Smooth muscle cell (in vitro differentiated cells): ENCODE data around the gene TAF4. TPM values are rescaled to one million over a fixed set of nuclear protein-coding genes. Genes with fewer than 3 reads are reported as not detected.

ENCODE experiments used
- DNase-seq: peaks from one replicate; lab custom pipeline; 2025; ENCODE audit not compliant: unreplicated experiment; lab: John Stamatoyannopoulos, UW
- H2AFZ ChIP-seq: fragments of 200-600 bp; sonication (generic); 2 replicates; pipeline ENCODE4 v1.6.0; 2016; ENCODE audit warnings: antibody characterized with exemption, low read depth, mild to moderate bottlenecking
- H3F3A ChIP-seq: fragments of 200-600 bp; sonication (generic); 2 replicates; pipeline ENCODE4 v1.6.0; 2017; ENCODE audit warnings: antibody characterized with exemption, low read depth
- H3K27ac ChIP-seq: fragments of 200-600 bp; sonication (generic); 2 replicates; pipeline ENCODE4 v1.5.1; 2016; ENCODE audit warnings: low read depth, mild to moderate bottlenecking
- H3K27me3 ChIP-seq: fragments of 200-600 bp; sonication (generic); 2 replicates; pipeline ENCODE4 v1.6.1; 2016; ENCODE audit warnings: low read depth, mild to moderate bottlenecking
- H3K36me3 ChIP-seq: fragments of 200-600 bp; sonication (generic); 2 replicates; pipeline ENCODE4 v1.5.1; 2016; ENCODE audit warnings: low read depth
- H3K4me1 ChIP-seq: fragments of 200-600 bp; sonication (generic); 2 replicates; pipeline ENCODE4 v1.5.1; 2016; ENCODE audit warnings: low read depth
- H3K4me2 ChIP-seq: fragments of 200-600 bp; sonication (generic); 2 replicates; pipeline ENCODE4 v1.6.0; 2016; ENCODE audit warnings: mild to moderate bottlenecking
- H3K4me3 ChIP-seq: fragments of 200-600 bp; sonication (generic); 2 replicates; pipeline ENCODE4 v1.5.1; 2016; ENCODE audit warnings: mild to moderate bottlenecking
- H3K79me2 ChIP-seq: fragments of 200-600 bp; sonication (generic); 2 replicates; pipeline ENCODE4 v1.6.0; 2016; ENCODE audit warnings: low read depth, mild to moderate bottlenecking
- H3K9ac ChIP-seq: fragments of 200-600 bp; sonication (generic); 2 replicates; pipeline ENCODE4 v1.6.0; 2016; ENCODE audit warnings: low read depth
- H3K9me3 ChIP-seq: fragments of 200-600 bp; sonication (generic); replicated peaks from 2 replicates; pipeline ENCODE4 v1.5.1; 2016; ENCODE audit warnings: low read depth
- H4K20me1 ChIP-seq: fragments of 200-600 bp; sonication (generic); 2 replicates; pipeline ENCODE4 v1.6.0; 2016; ENCODE audit warnings: low read depth
- WGBS: methylation state at CpG from one replicate; pipeline ENCODE4 v1.1.7; 2016; ENCODE audit warnings: low lambda C conversion rate; 5-methylcytosine and 5-hydroxymethylcytosine counted together
- polyA plus RNA-seq: library from polyadenylated mRNA; unstranded; fragments of >200 nt; fragmentation: Nextera tagmentation; extraction: Ambion mirVana; gene quantifications from 2 replicates; pipeline ENCODE4 v1.2.1, GENCODE V29; 2016
- total RNA-seq: library from RNA; depleted of rRNA; stranded (reverse); fragments of >200 nt; gene quantifications from 2 replicates; pipeline ENCODE4 v1.2.3, GENCODE V29; 2014
- TF ChIP-seq, protein P1 (sequence below): fragments of 200-600 bp; sonication (generic); IDR thresholded peaks from 2 replicates; pipeline ENCODE4 v1.5.1; 2017; ENCODE audit warnings: borderline replicate concordance, mild to moderate bottlenecking, antibody characterized with exemption; ENCODE audit not compliant: insufficient read depth, poor library complexity, severe bottlenecking

The TAF4 gene
- total and polyA plus RNA-seq, 2 experiments from 2014 or later: 0.67 to 8.5 TPM

DNA sequence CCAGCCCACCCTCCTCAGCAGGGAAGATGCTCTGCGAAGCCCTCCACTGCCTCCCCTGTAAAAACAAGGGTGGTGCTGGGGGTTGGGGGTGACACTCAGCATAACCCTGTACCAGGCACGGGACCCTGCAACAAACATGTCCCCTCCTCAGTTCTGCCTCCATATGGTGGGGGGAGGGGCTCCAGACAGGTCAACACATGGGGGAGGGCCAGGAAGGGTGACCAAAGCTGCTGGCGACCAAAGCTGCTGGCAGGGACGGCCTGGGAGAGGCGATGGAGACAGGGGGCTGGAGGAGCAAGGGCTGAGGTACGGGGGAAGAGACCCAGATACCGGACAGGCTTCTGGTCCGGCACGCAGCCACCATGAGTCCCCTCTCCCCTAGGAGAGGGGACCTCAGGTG lies 123.2 kb downstream of the TAF4 start:
- Histone ChIP-seq H3K9me3 (no peaks in the 10 kb centered on the region), H3K27ac (no peak overlapping the region), H3K79me2 (no peaks in the 10 kb centered on the region), H3F3A (no peaks in the 10 kb centered on the region), H2AFZ (no peak overlapping the region), H3K27me3 (no peaks in the 10 kb centered on the region), H3K9ac (no peak overlapping the region), H3K4me3 (no peak overlapping the region), H3K4me1 (no peaks in the 10 kb centered on the region), H3K4me2 (no peak overlapping the region), H3K36me3 (no peaks in the 10 kb centered on the region), H4K20me1 (no peaks in the 10 kb centered on the region)
- TF ChIP-seq, protein P1, sequence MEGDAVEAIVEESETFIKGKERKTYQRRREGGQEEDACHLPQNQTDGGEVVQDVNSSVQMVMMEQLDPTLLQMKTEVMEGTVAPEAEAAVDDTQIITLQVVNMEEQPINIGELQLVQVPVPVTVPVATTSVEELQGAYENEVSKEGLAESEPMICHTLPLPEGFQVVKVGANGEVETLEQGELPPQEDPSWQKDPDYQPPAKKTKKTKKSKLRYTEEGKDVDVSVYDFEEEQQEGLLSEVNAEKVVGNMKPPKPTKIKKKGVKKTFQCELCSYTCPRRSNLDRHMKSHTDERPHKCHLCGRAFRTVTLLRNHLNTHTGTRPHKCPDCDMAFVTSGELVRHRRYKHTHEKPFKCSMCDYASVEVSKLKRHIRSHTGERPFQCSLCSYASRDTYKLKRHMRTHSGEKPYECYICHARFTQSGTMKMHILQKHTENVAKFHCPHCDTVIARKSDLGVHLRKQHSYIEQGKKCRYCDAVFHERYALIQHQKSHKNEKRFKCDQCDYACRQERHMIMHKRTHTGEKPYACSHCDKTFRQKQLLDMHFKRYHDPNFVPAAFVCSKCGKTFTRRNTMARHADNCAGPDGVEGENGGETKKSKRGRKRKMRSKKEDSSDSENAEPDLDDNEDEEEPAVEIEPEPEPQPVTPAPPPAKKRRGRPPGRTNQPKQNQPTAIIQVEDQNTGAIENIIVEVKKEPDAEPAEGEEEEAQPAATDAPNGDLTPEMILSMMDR: no peak
- 96% methylated on average over 9 of the region's 9 CpGs for WGBS
- DNase-seq: no peak

DNA sequence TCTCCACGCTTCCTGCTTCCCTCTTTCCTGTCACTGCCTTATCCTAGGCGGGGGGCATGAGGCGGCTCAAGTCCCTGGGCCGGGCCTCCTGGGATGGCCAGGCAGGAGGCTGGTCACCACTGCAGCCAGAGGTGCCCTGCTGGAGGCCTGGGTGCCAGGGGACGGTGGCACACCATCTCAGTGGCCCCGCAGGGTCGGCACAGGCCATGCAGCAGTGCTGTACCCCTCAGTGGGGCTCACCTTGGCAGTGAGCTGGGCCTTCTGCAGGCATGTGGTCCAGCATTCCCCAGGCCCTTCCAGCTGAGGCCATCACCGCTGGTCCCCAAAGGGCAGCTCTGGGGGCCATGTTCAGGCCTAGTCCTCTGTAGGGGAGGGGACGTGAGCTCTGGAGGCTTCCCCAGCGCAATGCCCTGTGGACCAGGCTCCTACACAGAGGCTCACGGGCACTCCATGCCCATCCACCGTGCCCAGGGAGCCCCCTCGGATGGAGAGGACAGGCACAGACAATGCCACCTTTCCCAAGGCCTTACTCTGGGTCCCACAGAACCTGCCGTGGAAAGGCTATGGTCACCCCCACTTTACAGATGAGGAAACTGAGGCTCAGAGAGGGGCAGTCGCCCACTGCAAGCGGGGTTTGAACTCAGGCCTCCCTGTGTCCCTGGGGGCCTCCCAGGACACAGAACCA lies 123.8 kb downstream of the TAF4 start:
- Histone ChIP-seq H3K4me1 (no peaks in the 10 kb centered on the region), H3K4me3 (no peak overlapping the region), H3K79me2 (no peaks in the 10 kb centered on the region), H3K4me2 (no peak overlapping the region), H3K27me3 (no peaks in the 10 kb centered on the region), H3K36me3 (no peaks in the 10 kb centered on the region), H3K9ac (no peak overlapping the region), H4K20me1 (no peaks in the 10 kb centered on the region), H3F3A (no peaks in the 10 kb centered on the region), H3K27ac (no peak overlapping the region), H3K9me3 (no peaks in the 10 kb centered on the region), H2AFZ (no peak overlapping the region)
- TF ChIP-seq, protein P1: no peak
- WGBS: 91% methylated on average over 16 of the region's 16 CpGs
- no peak for DNase-seq

DNA sequence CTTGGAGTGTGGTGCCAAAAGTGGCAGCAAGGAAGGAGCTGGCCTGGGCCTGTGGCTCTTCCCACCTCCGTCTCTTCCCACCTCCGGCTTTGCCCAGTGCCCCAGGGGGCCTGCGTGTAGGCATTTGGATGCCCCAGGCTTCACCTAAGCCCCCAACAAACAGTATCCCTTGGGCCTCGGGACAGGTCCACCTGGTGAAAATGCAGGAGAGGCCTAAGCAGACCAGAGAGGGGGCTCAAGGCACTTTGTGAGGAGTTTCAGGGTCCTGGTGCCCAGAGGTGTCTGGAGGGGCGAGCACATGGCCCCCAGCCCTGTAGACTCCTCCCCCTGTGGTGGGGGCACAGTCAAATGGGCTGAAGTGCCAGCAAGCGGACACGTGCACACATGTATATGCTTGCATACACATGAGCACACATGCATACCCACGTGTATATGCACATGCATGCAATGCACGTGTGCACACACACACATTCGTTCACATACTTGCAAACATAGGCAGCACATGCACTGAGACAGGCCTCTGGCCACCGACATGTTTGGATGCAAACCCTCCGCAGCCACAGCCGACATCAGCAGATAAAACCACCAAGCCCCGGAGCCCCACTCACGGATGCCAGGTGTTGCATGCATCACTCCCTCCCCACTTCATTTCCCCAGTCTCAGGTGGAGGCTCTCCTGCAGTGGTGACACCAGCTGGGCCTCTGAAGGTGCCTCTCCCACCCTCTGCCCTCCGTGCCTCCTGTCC lies 124.5 kb downstream of the TAF4 start:
- Histone ChIP-seq H3K36me3 (no peaks in the 10 kb centered on the region), H3K4me2 (no peak overlapping the region), H3K9ac (no peak overlapping the region), H3K27ac (no peak overlapping the region), H3F3A (no peaks in the 10 kb centered on the region), H3K79me2 (no peaks in the 10 kb centered on the region), H2AFZ (no peak overlapping the region), H3K9me3 (no peaks in the 10 kb centered on the region), H4K20me1 (no peaks in the 10 kb centered on the region), H3K27me3 (no peaks in the 10 kb centered on the region), H3K4me1 (no peaks in the 10 kb centered on the region), H3K4me3 (no peak overlapping the region)
- DNase-seq: no peak
- 87% methylated on average over 16 of the region's 16 CpGs for WGBS
- TF ChIP-seq, protein P1: no peak
